NCI-H524 treated with DMSO at 0.1 percent for 48 hours (cell line): ENCODE results near the gene PSMB5.
"Not testable (repeated sequence)": the region's sequence is repeated elsewhere in the genome, so short reads cannot be mapped to it uniquely, and the experiment has no call there.

Experiments used
- DNase-seq: peaks from one replicate; lab custom pipeline; 2025; lab: John Stamatoyannopoulos, UW

Gene PSMB5

DNA sequence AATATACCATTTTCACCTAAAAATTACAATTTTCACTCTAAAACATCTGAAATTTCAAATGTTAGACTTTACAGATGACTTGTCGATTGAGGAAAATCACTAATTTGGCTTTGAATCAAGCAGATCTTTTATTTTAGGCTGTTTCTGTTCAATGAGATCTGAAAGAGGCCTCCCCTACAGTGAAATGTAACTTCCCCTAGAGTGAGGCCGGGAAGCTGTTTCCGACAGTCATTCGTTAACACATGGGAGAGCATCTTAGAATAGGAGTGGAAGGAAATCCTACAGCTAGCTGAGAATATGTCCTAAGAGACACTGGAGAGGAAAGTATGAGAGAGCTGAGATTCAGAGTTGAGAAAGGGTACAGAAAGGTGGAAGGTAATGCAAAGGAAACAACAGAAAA lies 19.1 kb downstream of the PSMB5 start:
- DNase-seq = no peak

DNA sequence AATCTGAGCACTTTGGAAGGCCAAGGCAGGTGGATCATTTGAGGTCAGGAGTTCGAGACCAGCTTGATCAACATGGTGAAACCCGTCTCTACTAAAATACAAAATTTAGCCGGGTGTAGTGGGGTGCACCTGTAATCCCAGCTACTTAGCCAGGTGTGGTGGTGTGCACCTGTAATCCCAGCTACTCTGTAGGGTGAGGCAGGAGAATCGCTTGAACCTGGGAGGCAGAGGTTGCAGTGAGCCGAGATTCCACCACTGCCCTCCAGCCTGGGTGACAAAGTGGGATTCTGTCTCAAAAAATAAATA lies 21.0 kb downstream of the PSMB5 start:
- not testable (repeated sequence) for DNase-seq

GRCh38 chr14:23013054-23013748 lies 21.5 kb downstream of the PSMB5 start:
- DNase-seq = peak; percentile 89

- peak; percentile 49 for DNase-seq
These were observed 24.6 kb downstream of the PSMB5 start, which contains the start of gene C14orf93 for GRCh38 chr14:23009939-23010726. TSS of gene C14orf93 (minus strand) at chr14:23010143. CDS start at chr14:22999023, 11,120 bp downstream.

DNA sequence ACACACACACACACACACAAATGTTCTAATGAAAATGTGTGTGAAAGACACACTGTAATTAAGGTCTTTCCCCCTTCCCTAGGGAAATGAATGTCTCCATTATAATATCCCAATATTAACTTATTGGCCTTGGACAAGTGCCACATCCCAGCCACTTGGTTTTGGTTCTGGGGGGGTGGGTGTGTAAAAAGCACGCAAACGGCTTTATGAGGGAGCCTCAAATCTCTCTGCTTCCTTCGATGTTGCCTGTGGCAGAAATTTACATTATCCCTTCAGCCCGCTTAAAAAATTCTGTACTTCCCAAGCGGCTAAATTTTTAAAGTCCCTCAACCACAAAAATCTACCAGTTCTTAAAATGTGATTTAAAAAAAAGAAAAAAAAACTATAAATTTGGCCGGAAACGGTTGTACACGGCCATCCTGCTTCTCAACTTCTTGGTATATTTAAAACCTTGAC lies 25.2 kb downstream of the PSMB5 start:
- no peak for DNase-seq

GRCh38 chr14:23008831-23009230 lies 25.9 kb downstream of the PSMB5 start:
- DNase-seq = no peak

DNA sequence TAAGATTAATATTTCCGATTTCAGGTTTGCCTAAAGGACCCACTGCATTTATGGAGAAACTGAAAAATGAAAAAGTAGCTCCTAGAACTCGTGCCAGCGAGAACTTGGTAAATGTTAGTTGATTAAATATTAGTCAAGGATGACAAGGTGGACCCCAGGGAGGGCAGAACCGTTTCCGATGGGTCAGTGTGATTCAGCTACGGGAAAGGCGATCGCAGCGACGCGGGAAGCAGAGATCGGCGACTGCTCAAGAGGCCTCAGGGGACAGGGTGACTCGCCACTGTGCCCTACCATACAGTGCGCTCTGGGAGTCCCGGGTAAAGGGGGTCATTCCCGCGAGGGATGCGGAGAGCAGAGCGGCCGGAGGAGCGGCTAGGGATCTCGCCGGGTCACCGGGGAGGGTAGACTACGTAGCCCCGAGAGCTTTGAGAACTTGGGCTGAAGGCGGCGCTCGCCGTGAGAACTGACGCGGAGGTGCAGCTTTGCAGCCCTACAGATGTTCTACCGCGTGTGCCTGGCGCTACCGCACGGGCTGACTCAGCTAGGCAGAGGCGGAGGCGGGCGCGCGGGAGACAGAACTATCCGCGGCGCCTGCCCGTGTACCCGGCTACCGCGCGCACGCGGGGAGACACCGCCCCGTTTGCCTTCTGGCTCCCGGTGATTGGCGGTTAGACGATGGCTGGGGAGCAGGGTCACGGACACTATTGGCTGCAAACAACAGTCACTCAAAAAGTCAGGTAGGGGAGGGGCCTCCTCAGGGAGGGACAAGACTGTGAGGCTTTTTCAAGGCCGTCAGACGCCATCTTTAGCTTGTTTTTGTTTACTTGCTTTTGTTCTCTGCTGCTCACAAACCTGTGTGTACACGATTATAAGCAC lies 27.9 kb downstream of the PSMB5 start:
- peak; percentile 96 for DNase-seq

GRCh38 chr14:23006188-23006534 lies 28.5 kb downstream of the PSMB5 start:
- DNase-seq = no peak

- DNase-seq = no peak
These were observed 29.1 kb downstream of the PSMB5 start for GRCh38 chr14:23005451-23006187.

GRCh38 chr14:23004274-23004673 lies 30.4 kb downstream of the PSMB5 start:
- DNase-seq = not testable (repeated sequence)

- DNase-seq = no peak
These were observed 32.1 kb downstream of the PSMB5 start for GRCh38 chr14:23002592-23002991.

DNA sequence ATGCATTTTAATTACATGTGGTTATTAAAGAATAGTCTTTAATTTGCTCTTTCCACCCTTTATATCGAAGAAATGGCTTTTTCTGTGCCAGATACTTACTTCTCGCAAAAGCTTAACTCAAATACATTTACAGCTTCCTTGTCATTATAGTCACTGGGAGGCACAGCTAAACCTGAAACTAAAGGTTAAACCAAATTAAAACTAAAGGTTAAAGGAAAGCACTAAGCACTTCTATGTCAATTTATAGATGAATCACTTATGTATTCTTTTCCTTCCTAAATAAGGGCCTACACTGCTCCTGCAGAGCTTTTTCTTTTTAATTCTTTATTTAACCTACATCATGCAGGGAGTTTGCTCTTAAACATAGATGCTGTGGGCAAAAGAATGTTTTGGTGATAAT lies 33.8 kb downstream of the PSMB5 start:
- no peak for DNase-seq

DNA sequence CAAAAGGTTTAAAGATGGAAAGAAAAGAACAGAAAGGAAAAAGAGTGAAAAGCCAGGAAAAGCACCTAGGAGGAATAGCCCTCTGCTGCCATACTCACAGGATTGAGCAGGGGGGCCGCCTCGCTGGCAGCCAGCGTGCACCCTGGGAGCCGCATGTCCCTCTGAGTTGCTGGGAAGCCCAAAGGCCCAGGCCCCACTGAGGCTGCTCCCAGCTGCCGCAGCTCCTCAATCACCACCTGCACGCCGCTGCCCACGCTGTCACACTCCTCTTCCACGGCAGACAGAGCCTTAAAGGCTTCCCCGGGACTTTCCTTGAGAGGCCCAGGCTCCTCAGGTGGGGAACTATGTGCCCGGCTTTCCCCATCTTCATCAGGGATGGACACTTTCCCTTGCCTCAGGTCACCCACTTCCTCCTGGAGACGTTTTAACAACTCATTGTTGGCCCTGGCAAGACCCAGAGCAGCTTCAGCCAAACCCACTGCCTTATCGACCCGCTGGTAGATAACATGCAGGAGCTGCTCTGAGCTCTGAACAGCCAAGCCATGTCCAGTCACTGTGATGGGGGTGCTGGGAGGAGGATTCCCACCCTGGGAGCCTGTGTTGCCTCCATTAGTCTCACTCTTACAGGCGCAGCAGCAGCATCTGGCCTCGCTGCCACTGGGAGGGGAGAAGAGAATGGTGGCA lies 36.2 kb downstream of the PSMB5 start:
- no peak for DNase-seq

DNA sequence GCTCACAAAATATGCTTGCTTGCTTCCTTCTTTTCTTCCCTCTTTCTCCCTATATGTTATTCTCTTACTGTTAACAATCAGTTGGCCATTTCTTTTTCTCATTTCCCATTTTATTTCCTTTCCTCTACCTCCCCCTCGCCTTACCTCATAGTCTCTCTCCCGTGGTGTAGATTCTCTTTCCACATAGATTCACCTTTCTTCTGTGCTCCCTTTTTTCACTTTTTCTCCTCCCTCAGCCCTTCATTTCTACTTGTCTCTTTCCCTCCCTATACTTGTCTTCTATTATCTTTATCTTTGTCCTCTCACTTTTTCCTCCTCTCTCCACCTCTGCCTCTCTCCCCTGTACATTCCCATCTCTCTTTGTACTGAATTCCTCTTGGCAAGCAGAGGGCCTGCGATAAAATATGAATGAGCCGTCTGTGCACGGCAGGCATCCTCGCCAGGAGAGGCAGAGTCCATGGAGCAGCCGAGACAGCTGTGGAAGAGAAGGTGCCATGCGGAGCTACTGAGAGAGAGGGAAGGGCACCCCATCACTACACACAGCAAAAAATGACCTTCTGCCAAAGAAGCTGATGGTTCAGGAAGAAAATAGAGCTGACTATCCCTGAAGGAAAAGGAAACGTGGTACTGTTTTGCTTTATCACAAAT lies 36.9 kb downstream of the PSMB5 start:
- no peak for DNase-seq

- peak; percentile 100 for DNase-seq
These were observed 37.7 kb downstream of the PSMB5 start for GRCh38 chr14:22996768-22997654.

- DNase-seq = no peak
These were observed 38.6 kb downstream of the PSMB5 start for GRCh38 chr14:22995889-22996625.

- DNase-seq = peak; percentile 60
These were observed 39.9 kb downstream of the PSMB5 start for GRCh38 chr14:22994762-22995275.

DNA sequence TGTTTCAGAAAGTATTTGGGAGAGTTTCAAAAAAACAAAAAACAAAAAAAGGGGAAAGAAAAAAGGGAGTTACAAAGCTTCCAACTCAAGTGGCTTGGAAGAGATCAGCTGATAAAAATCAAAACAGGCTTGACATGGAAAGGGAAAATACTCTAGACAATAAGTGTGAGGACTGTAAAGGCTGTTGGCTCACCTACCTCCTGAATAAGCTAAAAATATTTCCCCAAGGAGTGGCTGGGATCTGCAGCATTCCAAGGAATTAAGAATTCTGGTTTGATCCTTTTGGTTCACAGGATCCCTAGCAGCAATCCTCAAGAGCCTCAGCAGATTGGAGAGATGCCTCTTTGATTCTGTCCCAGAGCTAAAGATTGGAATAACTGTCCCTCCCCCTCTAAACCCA lies 41.2 kb downstream of the PSMB5 start:
- no peak for DNase-seq

DNA sequence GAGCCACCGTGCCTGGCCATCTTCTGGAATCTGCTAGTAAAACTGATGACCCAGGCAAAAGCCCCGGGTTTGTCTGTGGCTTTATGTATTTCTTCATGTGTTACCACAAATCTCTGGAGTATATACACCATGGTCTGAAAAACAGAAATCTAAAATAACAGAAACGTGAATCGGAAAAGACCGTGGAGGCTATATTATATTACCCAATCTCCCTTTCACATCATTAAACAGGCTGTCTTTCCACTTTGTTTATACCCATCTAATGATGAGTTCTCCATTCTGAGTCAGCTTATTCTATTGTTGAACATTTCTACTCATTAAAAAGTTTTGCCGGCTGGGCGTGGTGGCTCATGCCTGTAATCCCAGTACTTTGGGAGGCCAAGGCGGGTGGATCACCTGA lies 42.8 kb downstream of the PSMB5 start:
- no peak for DNase-seq
